GM18870 (cell line): ENCODE measurements around the gene GLIPR1.
"Not testable (repeated sequence)": the region's sequence is repeated elsewhere in the genome, so short reads cannot be mapped to it uniquely, and the experiment has no call there.

Source experiments
- ATAC-seq: cut with Tn5 transposase; IDR thresholded peaks from one replicate; pipeline ENCODE4 v1.9.1; 2021; ENCODE audit warnings: moderate library complexity; ENCODE audit not compliant: unreplicated experiment

The GLIPR1 gene

DNA sequence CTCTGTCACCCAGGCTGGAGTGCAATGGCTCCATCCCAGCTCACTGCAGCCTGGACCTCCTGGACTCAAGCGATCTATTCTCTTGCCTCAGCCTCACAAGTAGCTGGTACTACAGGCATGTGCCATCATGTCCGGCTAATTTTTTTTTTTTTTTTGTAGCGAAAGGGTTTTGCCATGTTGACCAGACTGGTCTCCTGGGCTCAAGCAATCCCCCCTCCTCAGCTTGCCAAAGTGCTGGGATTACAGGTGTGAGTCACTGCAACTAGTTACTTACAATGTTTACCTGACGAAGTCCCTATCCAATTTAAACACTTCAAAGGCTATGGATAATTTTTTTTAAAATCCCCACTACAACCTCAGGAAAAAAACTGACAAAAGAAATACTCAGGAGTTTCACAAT lies 29.1 kb downstream of the GLIPR1 start:
- ATAC-seq: no peak

DNA sequence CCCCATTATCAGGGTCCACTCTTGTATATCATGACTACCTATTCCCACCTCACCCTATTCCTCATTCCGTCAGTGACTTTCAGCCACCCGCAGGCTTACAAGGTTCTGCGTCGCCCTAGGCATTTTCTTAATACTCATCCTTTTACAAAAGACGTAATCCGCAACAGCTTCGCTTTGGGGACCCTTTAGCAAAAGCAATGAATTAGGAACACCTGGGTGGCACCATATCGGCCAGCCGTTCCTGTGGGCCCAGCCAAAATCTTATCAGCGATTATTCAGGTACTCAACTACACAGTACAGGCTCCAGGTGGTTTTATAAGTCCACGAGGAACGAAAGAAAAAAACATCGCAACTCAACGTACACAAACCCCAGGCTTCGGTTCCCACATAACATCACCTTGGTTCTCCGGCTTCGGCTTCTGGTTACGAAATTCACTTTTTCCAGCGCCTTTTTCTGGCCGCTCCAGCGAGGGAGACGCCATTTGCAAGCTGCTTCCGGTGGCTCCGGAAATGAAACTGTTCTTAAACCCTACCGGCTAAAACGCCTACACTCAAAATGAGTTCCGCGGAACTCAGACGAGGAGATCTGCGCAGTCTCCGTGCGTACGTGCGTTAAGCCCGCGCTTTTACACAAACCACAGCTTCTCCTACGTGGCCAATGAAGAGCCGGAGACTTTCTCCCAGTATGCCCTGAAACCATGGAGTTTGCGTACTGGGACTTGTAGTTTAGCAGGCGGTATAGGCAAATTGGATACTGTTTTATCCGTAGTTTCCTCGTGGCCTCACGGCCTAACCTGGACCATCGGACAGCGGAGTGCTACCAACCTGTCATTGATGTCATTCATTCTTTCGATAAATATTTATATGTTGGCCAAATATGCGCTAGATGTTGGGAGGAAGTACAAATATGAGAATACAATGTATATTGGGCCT lies 30.8 kb downstream of the GLIPR1 start, which contains the start of gene KRR1:
TSS of gene KRR1 (minus strand) at position 494 of the 933 bp plus-strand sequence. CDS start at position 482, 12 bp downstream.
- peak; percentile 93 for ATAC-seq

DNA sequence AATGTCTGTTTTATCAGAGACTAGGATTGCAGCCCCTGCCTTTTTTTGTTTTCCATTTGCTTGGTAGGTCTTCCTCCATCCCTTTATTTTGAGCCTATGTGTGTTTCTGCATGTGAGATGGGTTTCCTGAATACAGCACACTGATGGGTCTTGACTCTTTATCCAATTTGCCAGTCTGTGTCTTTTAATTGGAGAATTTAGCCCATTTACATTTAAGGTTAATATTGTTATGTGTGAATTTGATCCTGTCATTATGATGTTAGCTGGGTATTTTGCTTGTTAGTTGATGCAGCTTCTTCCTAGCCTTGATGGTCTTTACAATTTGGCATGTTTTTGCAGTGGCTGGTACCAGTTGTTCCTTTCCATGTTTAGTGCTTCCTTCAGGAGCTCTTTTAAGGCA lies 40.7 kb downstream of the GLIPR1 start:
- ATAC-seq: not testable (repeated sequence)

DNA sequence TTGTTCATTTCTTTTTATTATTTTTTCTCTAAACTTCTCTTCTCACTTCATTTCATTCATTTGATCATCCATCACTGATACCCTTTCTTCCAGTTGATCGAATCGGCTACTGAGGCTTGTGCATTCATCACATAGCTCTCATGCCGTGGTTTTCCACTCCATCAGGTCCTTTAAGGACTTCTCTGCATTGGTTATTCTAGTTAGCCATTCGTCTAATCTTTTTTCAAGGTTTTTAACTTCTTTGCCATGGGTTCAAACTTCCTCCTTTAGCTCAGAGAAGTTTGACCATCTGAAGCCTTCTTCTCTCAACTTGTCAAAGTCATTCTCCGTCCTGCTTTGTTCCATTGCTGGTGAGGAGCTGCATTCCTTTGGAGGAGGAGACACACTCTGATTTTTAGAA lies 41.6 kb downstream of the GLIPR1 start:
- not testable (repeated sequence) for ATAC-seq

DNA sequence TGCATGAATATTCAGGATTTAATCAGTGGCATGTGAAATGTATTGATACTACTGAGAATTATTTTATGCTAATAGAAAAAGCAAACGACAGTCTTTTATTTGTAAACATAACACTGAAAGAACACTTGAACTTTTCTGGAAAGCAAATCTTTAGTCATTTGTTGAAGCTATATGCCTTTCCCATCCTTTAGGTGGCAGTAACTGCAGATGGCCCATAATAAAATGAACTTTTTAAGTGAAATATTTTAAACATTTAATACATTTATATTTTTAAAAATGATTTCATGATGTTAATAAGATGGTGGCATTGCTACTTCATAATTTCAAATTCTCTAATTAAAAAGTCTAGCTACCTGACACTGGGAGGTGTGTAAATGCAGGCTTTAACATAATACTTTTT lies 44.7 kb downstream of the GLIPR1 start:
- no peak for ATAC-seq

DNA sequence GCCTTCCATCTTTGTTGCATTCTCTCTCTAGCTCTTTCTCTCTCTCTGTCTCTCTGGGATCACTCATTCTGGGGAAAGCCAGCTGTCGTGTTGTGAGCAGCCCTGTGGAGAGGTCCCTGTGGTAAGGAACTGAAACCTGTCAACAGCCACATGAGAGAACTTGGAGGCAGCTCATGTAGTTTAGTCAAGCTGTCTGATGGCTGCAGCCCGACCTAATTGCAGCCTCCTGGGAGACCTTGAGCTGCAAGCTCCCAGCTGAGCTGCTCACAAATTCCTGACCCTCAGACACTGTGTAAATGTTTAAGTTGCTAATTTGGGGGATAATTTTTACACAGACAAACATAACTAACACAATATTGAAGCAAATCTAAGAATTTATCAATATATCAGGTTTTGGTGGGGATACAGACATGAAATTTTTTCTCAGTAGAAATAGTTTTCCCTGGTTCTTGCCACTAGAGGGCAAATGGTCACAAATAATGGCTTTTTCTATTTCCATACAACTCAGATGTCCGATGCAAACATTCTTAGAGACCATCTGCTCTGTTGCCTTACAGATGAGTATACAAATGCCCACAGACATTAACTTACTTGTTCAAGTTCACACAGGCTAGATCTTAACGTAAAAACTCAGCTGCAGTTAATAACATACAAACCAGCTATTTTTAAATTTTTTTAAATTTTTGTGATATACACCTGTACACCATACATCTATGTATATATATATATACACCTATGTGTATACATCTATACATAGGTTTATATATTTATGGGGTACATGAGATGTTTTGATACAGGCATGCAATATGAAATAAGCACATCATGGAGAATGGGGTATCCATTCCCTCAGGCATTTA lies 46.3 kb downstream of the GLIPR1 start:
- peak; percentile 94 for ATAC-seq

DNA sequence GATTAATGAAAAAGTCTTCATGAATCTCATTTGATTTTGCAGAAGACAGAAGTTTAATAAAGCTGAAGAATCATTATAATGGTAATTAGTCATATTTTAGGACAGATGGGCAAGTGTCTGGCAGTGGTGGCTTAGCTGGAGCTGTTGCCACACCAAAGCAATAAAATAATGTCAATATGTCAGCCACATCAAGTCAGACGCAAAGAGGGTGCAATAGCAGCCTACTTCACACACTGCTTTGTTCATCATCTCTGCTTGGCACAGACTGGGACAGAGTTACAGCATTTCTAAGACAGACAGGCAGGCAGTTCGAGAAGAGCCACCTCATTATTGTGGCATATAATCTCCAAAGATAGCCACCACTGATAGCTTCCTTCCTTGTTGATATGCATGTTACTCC lies 47.7 kb downstream of the GLIPR1 start:
- ATAC-seq: no peak

DNA sequence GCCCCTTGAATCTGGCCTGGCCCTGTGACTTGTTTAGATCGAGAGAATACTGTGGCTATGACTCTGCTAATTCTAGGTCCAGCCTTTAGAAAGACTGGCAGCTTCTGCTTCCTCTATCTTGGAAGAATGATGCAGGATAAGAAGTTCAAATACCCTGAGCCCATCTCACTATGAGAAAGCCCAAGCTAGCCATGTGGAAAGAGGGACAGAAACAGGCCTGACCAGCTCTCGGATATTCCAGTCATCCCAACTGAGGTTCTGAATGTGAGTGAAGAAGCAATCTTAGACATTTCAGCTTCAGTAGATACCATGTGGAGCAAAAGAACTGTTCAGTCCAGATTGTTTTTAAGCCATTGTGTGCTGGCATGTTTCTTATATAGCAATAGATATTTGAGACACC lies 48.1 kb downstream of the GLIPR1 start:
- ATAC-seq: no peak

DNA sequence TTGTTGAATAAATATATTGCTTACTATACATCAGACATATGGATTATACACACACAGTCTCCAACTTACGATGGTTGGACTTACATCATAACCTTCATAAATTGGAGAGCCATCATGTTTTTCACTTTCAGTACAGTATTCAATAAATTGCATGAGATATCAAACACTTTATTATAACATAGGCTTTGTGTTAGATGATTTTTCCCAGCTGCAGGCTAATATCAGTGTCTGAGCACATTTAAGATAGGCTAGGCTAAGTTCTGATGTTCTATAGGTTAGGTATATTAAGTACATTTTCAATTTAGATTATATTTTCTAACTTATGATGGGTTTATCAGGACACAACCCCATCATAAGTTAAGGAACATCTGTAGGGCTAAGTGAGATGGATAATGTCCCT lies 48.8 kb downstream of the GLIPR1 start:
- no peak for ATAC-seq

DNA sequence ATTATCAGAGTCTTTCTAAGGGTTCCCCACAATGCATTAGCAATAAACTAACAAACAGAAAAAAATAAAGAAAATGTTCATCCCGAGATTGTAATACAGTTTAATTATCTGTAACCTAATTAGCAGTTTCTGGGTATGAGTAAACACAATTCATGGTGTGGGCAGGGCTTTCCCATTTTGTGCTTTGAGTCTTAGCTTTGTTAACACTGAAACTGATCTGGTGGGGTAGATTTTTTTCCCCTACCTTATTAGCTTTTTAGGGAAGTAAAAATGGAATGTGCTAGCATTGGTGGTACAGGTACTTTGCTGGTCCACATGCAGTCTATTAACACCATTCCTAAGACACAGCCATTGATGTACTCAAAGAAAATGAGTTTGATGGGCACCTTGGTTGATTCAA lies 49.3 kb downstream of the GLIPR1 start:
- no peak for ATAC-seq

DNA sequence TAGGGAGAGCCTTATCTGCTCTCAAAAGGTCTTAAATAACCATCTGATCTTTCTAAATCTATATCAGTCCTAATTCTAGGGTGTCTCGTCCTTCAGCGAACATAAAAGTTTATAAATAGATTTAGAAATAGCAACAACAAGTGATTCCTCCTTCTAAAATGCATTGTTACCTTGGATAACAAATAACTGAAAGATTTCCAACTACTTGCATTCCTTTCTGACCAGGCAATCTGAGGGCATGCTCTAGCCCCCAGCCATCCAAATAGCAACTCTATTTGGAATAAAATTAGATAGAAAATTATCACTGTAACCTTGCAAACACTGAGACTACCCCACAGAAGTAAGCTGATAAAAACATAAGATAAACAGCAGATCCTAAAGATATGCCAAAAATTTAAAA lies 52.7 kb downstream of the GLIPR1 start:
- ATAC-seq: no peak

DNA sequence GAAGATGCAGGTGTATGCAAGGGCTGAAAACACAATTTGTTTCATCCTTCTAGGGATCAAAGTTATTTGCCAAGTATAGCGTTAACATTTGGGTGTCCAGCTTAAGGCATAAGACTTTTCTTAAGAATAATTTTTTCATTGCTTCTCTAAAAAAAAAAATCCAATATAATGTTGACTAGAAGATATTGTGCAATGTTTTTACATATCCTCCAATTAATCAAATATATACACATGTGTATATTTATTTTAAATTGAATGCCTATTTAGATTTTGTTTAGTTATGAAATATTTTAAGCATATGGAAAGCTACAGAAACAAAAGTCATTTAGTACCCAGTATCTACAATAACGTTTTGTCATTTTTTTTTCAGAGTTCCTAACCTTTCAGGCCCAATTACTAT lies 59.3 kb downstream of the GLIPR1 start:
- no peak for ATAC-seq

DNA sequence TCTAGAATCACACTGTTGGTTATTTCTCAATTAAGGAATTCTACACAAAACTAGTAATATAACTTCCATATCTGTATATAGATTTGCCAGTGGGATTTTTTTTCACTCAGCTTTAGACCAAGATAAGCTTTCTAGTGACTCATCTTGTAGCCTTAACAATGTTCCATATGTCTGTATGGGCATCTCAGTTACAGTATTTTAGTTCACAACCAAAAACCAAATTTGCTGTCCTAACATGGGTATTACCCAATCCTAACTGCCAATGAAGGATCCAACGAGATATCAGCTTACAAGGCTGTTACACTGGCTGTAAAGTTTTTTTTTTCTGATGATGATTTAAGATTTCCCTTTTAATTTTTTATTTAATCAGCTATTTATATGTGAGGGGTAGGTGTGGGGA lies 62.4 kb downstream of the GLIPR1 start:
- no peak for ATAC-seq

DNA sequence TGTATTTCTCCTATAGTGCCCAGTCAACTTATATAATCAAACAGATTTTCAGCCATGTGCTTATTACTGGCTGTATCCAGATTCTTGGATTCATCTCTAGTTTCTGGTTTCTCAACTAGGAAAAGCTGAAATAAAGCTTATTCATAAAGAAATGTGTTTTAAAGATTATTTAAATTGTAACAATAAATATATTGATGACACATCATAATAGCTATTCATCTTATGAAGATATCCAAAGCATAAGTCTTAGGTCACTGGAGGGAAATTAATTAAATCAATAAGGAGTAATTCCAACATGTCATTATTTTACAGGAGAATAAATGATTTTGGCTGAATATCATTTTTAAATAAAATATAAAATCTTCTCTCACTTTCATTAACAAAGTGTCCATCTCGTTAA lies 63.0 kb downstream of the GLIPR1 start:
- no peak for ATAC-seq

DNA sequence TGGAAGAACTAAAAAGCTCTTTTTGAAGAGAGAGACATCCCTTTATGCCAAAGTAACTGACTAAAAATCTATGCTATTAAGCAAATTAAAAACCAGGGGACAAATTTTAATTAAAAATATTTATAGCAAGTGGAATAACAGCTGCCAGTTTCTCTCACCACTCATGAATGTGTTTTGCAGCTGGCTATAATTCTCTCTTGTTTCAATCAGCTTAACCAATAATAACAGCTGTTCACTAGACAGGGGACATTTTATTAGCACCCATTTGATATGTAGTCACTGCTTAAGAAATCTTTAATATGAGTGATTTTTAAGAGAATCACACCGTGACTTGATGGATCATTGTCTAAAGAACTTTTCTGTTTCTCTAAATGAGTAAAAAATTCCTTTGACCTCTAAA lies 65.1 kb downstream of the GLIPR1 start:
- ATAC-seq: no peak

DNA sequence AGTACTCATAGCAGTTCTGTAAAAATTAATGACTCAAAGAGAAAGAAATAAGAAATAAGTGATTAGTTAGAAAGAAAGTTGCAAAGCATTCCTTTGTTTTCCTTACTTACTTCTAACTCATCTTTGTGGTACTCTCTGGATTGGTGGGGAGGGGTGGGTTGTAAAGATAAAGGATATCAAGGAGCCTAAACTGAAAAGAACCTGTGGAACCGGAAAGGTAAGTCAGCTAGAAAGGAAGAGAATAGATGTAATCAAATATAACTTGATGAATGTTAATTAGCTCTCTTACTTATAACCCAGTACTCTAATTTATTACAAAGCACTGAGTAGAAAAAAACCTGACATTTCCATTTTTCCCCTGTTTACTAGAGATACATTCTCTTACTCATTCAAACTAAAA lies 68.3 kb downstream of the GLIPR1 start:
- ATAC-seq: no peak

DNA sequence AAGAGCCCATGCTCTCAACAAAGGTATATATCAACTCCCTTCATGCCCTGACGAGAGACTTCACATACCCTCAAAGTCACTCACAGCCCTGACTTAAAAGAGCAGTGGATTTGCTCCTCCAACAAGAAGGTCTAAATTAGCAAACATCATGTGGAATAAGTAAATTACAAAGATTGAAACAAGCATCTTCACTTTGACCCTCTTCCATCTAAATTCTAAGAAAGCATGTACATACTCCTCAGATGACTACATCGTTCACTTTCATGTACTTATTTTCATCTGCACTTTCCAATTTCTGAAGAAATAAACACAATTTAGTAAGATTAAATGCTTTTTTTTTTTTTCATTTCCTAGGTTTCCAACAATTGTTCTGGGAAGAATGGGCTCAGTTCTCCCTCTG lies 69.4 kb downstream of the GLIPR1 start:
- no peak for ATAC-seq

DNA sequence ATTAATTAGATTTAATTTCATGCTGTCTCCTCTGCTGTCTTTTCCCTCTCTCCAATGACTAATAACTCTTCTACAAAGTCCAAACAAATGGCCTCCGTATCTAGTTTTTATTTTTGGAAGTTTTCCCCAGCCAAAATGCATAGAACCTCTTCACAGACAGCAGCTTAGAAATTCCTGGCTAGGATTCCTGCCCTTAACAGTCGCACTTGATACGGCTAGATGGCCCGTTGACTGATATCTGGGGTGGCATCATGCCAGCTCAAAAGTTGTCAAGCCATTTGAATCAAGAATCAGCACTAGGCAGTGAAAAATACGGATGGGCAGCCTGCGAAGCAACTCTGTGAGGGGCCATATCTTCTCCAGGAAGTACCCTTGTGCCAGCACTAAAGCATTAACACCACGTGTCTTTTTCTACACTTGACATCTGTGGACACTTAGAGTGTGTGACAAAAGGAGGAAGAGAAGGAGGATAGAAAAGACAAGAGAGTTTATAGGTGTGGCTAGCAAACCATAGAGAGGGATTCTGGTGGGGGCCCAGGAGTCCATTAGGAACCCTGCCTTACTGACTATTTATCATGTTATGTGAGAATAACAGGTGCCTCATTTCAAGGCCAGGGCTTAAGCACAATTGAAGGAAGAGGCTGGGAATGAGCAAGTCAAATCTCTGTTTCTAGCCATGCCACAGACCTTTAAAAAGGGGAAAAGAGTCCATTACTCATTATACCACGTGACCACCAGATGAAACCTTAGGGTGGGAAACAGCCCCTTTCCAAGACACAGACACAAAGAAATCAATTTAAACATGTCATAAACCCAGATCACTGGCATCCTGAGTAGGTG lies 70.1 kb downstream of the GLIPR1 start:
- ATAC-seq: no peak

DNA sequence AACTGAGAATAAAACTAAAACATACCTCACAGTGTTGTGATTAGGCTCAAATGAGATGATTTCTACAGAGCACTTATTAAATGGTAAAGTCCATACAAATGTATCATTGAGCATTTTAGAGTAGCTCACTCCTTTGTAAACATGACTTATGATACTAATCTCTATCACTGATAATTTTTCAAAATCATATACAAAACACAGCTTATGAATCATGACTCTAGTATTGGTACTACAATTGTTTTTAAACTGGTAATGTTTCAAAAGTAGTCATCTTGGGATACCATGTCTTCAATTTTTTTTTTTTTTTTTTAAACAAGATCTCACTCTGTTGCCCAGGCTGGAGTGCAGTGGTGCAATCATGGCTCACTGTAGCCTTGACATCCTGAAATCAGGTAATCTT lies 70.9 kb downstream of the GLIPR1 start:
- no peak for ATAC-seq

DNA sequence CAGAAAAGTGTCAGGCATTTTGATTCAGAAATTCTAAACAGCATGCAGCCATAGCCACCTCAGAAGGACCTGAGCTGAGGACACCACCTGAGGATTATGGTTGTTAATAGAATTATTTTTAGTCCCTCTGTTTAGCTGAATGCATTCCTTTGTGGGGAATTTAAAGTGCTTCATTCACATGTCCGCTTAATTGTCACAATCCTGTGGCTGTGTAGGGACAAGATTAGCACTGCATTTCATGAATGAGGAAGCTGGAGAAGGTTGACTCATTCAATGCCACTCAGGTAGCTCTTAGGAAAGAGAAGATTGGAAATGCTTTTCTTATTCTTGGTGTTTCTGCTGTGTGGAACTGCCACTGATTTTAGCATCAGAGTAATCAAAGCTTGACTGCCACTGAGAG lies 72.8 kb downstream of the GLIPR1 start:
- no peak for ATAC-seq
